NB4 (cell line): ENCODE data around the gene NFAM1.

Source experiments
- DNase-seq: peaks from one replicate; pipeline ENCODE4 v3.0.0; 2010; ENCODE audit warnings: low read depth
- H3K4me3 ChIP-seq: one replicate; pipeline ENCODE4 v1.5.1; 2011; ENCODE audit warnings: mild to moderate bottlenecking, low read depth, low read length, moderate library complexity
- MAX ChIP-seq: IDR thresholded peaks from 2 replicates; pipeline ENCODE4 v1.6.1; 2011; ENCODE audit warnings: low read depth, low read length
- MYC ChIP-seq: IDR thresholded peaks from 2 replicates; pipeline ENCODE4 v1.6.1; 2011; ENCODE audit warnings: low read depth, low read length
- POLR2A ChIP-seq: IDR thresholded peaks from 2 replicates; pipeline ENCODE4 v1.6.1; 2011; ENCODE audit warnings: mild to moderate bottlenecking; ENCODE audit not compliant: insufficient read length; ENCODE audit errors: extremely low read depth
- TF ChIP-seq, protein P1 (sequence below): IDR thresholded peaks from one replicate; pipeline ENCODE4 v1.5.1; 2012; ENCODE audit warnings: low read depth, low read length

The NFAM1 gene

GRCh38 chr22:42437488-42438292 lies 5.5 kb upstream of the NFAM1 start:
- DNase-seq: peak; percentile 83
- H3K4me3 ChIP-seq: peak overlapping the region; percentile 49
- peak; percentile 22; the same call in 1 of the 2 replicates for TF ChIP-seq MYC
- no peak for TF ChIP-seq POLR2A
- TF ChIP-seq MAX: 0 out of 2 replicates have a peak, but pooled peaks have one; percentile 12
- TF ChIP-seq, protein P1, sequence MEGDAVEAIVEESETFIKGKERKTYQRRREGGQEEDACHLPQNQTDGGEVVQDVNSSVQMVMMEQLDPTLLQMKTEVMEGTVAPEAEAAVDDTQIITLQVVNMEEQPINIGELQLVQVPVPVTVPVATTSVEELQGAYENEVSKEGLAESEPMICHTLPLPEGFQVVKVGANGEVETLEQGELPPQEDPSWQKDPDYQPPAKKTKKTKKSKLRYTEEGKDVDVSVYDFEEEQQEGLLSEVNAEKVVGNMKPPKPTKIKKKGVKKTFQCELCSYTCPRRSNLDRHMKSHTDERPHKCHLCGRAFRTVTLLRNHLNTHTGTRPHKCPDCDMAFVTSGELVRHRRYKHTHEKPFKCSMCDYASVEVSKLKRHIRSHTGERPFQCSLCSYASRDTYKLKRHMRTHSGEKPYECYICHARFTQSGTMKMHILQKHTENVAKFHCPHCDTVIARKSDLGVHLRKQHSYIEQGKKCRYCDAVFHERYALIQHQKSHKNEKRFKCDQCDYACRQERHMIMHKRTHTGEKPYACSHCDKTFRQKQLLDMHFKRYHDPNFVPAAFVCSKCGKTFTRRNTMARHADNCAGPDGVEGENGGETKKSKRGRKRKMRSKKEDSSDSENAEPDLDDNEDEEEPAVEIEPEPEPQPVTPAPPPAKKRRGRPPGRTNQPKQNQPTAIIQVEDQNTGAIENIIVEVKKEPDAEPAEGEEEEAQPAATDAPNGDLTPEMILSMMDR: peak; percentile 83

GRCh38 chr22:42436404-42436803 lies 4.2 kb upstream of the NFAM1 start:
- TF ChIP-seq MYC (no peak), MAX (no peak), POLR2A (no peak)
- TF ChIP-seq, protein P1: no peak
- DNase-seq: no peak

DNA sequence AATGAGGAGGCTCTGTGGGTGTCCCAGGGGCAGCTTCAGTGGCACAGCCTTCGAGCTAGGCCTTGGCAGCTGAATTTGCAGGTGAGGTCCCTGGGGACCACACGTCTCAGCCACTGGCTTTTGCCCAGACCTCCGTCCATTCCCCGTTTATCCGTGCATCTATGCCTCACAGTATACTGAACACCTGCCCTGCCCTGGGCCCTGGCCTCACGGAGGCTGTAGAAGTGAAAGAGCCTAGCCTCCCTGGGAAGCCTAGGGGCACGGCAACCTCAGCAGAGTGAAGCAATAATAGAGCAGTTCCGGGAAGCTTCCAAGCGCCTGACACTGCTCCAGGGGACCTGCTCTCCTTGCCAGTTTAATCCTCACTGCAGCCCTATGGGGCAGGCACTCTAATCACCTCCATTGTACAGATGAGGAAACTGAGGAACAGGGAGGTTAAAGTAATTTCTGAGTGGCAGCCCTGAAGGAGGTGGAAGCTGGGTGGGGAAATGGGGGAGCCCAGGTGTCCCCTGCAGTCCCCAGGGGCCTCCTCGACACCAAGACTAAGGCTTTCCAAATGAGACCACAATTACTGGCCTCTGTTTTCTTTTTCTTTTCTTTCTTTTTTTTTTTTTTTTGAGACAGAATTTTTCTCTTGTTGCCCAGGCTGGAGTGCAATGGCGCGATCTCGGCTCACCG lies 2.7 kb upstream of the NFAM1 start:
- DNase-seq: no peak
- TF ChIP-seq MAX (no peak), MYC (no peak), POLR2A (no peak)
- TF ChIP-seq, protein P1: no peak
- no peak overlapping the region for H3K4me3 ChIP-seq

More at GRCh38 chr22:42436404-42436803, 4.2 kb upstream of the NFAM1 start:
- H3K4me3 ChIP-seq: no peak overlapping the region

DNA sequence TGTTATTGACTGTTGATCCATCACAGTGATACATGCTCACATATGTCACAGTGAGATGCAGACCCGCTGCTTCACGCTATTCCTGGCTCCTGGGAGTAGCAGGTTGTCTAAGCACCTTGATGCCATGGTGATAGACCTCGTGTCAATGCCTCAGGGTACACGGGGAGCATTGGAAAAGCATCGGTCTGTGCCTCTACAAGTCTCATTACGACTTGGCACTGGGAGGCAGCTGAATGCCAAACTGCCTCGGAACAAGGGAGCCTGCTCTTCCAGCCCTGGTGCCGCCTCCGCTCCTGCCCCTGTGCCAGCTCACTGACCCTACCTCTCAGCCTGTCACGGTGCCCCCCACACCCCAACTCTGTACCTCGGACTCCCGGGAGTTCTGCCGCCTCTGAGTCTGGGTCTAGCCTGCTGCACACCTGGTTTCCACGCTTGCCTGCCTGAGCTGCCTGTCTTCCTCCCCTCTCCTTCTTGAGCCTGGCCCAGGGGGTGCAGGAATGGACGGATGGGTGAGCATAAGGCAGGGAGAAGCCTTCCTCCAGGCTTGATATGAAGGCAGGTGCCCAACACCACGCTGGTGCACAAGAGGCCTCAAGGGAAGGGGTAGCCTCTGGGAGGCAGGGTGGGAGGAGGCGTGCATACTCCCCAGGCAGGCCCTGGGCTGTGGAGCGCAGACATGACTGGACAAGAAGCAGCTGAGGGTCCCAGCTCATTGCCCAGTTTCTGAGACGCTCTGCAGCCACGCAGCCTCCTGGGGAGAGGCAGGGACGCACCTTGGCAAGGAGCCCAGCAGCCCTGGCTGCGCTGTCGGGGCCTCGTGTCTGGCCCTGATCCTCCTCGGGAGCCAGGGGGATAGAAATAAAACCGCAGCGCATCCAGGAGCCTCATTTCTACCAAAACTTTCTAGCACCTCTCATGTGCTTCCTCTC lies 1.8 kb upstream of the NFAM1 start:
- TF ChIP-seq, protein P1: no peak
- TF ChIP-seq MYC (no peak), POLR2A (no peak), MAX (no peak)
- DNase-seq: no peak
- H3K4me3 ChIP-seq: no peak overlapping the region

- H3K4me3 ChIP-seq: peak overlapping the region; percentile 68
- DNase-seq: no peak
- no peak for TF ChIP-seq MYC
- no peak for TF ChIP-seq POLR2A
- TF ChIP-seq, protein P1: no peak
Observed at GRCh38 chr22:42432818-42433217, 615 bp upstream of the NFAM1 start.
